Left ventricle myocardium inferior (tissue), 1 donor: ENCODE results near the gene HGF. TPM values are rescaled to one million over a fixed set of nuclear protein-coding genes. Genes with fewer than 3 reads are reported as not detected.

Experiments
- DNase-seq: peaks from one replicate; pipeline ENCODE4 v3.0.0-alpha.2; 2020
- H3K27ac ChIP-seq: fragments of 200-600 bp; replicated peaks from 2 replicates; pipeline ENCODE4 v1.8.0; 2021
- H3K27me3 ChIP-seq: fragments of 200-600 bp; 2 replicates; pipeline ENCODE4 v1.8.0; 2021; ENCODE audit warnings: low read depth
- H3K36me3 ChIP-seq: fragments of 200-600 bp; 2 replicates; pipeline ENCODE4 v1.8.0; 2021
- H3K4me1 ChIP-seq: fragments of 200-600 bp; 2 replicates; pipeline ENCODE4 v1.8.0; 2021
- H3K4me3 ChIP-seq: fragments of 200-600 bp; 2 replicates; pipeline ENCODE4 v1.8.0; 2021; ENCODE audit warnings: mild to moderate bottlenecking, moderate library complexity
- H3K9me3 ChIP-seq: fragments of 200-600 bp; replicated peaks from 2 replicates; pipeline ENCODE4 v1.8.0; 2021
- intact Hi-C: fragments of 100-400 bp; cut with micrococcal nuclease; formaldehyde crosslinking; loops from one replicate; pipeline ENCODE4 v1.11.0; 2022
- total RNA-seq: library from RNA; stranded (reverse); fragmentation: NEBNext Ultra II Directional; extraction: Animal tissue kit (Norgen Biotek cat#: 25700); gene quantifications from one replicate; pipeline ENCODE4 v1.2.1, GENCODE V29; 2021
- TF ChIP-seq, protein P1 (sequence below): fragments of 200-600 bp; IDR thresholded peaks from 2 replicates; pipeline ENCODE4 v1.8.0; 2021; ENCODE audit warnings: antibody characterized with exemption, mild to moderate bottlenecking, borderline replicate concordance
- donor health status: DM: no; HTN: yes; CAD: no; lungs with severe emphysema.

Gene HGF
- total RNA-seq, 1 donor from 2014 or later = 2.3 TPM

DNA sequence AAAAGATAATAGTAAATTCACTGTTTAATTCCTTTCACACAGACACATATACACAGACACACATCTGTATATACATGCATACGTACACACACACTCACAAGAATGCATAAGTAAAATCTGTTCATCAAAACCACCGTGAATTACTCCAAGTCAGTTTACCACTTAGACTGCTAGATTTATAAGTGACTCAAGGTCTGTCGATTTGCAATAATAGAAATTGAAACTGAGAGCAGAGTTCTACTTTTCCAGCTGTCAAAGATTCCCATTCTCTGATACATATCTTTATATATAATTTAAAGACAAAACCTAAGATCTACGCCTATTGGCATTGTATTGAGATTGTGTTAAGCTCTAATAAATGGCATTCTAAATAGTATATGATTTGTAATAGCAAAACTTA lies 9.9 kb upstream of the HGF start:
- no peak for DNase-seq
- Histone ChIP-seq H3K27me3 (no peaks in the 10 kb centered on the region), H3K9me3 (no peaks in the 10 kb centered on the region), H3K36me3 (no peaks in the 10 kb centered on the region), H3K27ac (no peak overlapping the region), H3K4me1 (no peaks in the 10 kb centered on the region), H3K4me3 (no peak overlapping the region)
- intact Hi-C loops = no loop called here
- TF ChIP-seq, protein P1, sequence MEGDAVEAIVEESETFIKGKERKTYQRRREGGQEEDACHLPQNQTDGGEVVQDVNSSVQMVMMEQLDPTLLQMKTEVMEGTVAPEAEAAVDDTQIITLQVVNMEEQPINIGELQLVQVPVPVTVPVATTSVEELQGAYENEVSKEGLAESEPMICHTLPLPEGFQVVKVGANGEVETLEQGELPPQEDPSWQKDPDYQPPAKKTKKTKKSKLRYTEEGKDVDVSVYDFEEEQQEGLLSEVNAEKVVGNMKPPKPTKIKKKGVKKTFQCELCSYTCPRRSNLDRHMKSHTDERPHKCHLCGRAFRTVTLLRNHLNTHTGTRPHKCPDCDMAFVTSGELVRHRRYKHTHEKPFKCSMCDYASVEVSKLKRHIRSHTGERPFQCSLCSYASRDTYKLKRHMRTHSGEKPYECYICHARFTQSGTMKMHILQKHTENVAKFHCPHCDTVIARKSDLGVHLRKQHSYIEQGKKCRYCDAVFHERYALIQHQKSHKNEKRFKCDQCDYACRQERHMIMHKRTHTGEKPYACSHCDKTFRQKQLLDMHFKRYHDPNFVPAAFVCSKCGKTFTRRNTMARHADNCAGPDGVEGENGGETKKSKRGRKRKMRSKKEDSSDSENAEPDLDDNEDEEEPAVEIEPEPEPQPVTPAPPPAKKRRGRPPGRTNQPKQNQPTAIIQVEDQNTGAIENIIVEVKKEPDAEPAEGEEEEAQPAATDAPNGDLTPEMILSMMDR = no peak

DNA sequence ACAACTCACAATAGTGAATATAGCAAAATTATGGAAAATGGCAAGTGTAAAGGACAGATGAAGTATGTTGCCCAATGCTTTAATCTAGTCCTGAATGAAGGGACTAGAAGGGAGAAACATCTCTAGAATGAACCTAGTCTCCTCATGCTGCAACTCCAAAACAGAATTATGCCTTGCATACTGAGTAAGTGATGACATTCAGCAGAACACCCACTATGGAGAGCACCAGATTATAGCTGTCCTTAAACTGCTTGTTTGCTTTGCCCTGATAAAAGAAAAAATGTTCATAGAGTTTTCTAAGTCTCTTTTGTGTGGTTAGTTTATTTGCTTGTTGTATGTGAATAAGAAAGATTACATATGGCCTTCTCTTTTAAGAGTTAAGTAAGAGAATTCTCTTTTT lies 7.8 kb upstream of the HGF start:
- DNase-seq = no peak
- H3K9me3 ChIP-seq = no peaks in the 10 kb centered on the region
- H3K4me3 ChIP-seq = no peak overlapping the region
- TF ChIP-seq, protein P1 = no peak
- intact Hi-C loops = no loop called here
- H3K27me3 ChIP-seq = no peaks in the 10 kb centered on the region
- H3K36me3 ChIP-seq = no peaks in the 10 kb centered on the region
- H3K4me1 ChIP-seq = no peaks in the 10 kb centered on the region
- no peak overlapping the region for H3K27ac ChIP-seq

DNA sequence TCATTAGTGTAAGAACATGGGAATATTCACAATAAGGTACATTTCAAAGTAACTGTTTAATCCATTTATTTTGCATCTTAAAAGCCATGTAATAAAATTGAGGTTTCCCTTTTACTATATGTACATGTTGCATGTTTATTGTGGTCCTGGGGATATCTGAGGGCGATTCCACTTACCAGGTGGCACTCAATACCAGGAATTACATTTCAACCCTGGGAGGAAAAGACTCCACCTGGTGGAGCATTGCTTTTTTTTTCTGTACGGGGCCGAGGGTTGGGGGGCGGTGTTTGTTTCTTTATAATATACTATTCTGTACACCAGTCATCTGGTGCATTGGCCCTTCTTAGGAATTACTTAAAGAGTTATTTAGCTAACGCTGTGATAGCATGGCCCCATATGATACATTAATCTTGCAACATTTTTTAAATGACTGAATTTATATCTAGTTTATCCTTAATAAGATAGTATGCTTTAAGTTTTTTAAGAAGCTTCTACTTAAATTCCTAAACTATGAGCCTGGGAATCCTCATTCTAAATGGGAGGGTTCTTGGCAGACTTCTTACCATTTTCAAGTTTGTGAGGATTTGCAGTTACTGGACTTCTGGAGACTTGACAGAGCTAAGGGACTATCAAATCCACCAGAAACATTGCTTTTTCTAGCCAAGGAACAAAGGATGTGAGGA lies 7.2 kb upstream of the HGF start:
- Histone ChIP-seq H3K9me3 (no peaks in the 10 kb centered on the region), H3K4me1 (no peaks in the 10 kb centered on the region), H3K27ac (no peak overlapping the region), H3K27me3 (no peaks in the 10 kb centered on the region), H3K4me3 (no peak overlapping the region), H3K36me3 (no peaks in the 10 kb centered on the region)
- intact Hi-C loops = no loop called here
- DNase-seq = no peak
- TF ChIP-seq, protein P1 = no peak

DNA sequence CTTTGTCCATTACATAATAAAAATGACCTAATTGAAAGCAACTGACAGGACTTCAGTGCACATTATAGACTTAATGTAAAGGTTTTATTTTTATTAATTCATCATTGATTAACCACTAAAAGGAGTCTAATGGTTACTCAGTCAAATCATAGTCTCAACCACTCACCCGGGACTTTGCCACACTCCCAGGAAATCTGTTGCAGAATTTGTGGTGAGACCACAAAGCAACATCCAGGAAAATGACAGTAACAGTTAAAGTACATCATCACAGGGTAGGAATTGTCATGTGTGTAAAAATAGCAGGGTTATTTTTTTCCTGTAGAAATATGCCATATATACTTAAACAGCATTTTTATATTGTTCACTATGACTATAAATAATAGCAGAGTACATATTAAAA lies 6.3 kb upstream of the HGF start:
- H3K4me1 ChIP-seq = no peaks in the 10 kb centered on the region
- no peak overlapping the region for H3K4me3 ChIP-seq
- H3K9me3 ChIP-seq = no peaks in the 10 kb centered on the region
- no peaks in the 10 kb centered on the region for H3K27me3 ChIP-seq
- no peak overlapping the region for H3K27ac ChIP-seq
- TF ChIP-seq, protein P1 = no peak
- no peaks in the 10 kb centered on the region for H3K36me3 ChIP-seq
- DNase-seq = no peak
- intact Hi-C loops = no loop called here

DNA sequence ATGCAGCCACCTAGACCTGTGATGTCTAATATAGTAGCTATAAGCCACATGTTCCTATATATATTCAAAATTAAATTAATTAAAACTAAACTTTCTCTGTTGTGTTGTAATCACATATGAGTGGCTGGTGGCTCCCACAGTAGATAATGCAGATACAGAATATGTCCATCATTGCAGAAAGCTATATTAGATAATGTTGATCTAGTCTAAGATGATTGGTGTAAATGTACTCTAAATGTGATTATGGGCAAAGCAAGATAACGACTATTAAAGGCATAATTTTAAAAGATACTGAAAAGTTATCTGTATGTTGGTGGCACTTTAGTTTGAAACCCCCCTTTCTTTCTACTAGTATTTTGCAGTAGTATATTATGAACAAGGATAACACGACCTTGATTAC lies 5.7 kb upstream of the HGF start:
- no peaks in the 10 kb centered on the region for H3K27me3 ChIP-seq
- DNase-seq = no peak
- H3K4me3 ChIP-seq = no peak overlapping the region
- H3K27ac ChIP-seq = no peak overlapping the region
- H3K4me1 ChIP-seq = peaks cover 4% of the 10 kb centered on the region
- TF ChIP-seq, protein P1 = no peak
- H3K36me3 ChIP-seq = no peaks in the 10 kb centered on the region
- intact Hi-C loops = no loop called here
- H3K9me3 ChIP-seq = no peaks in the 10 kb centered on the region
